ENCODE data around the gene RTP2.
A peak's percentile ranks its signal among the peaks of the same experiment; 100 is the strongest.

Gene RTP2

DNA sequence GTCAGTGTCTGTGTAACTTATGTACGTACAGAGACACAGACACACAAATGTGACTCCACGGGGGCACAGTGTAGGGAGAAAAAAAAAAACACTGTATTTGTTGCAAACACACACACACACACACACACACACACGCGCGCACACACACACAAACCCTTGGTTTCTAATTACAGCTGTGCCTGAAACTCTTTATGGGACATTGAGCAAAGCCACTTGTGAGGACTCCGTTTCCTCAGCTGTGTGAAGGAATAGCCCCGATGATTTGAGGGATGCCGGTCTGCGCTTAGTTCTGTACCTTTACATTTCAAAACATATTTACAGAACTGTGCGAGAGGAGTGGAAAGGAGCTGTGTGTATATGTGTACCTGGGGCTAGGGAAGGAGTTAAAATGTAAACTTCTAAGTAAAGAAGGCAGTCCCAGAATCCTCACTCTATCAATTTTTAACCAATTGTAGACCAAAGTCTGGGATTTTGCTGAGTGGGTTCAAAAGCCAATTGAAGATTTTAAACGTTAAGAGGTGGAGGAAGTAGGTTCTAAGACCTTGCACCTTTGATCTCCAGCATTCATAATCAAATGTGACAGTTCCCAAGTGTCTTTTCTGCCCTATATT, 48.3 kb upstream of the RTP2 start (continued):
- TF ChIP-seq, protein P1, sequence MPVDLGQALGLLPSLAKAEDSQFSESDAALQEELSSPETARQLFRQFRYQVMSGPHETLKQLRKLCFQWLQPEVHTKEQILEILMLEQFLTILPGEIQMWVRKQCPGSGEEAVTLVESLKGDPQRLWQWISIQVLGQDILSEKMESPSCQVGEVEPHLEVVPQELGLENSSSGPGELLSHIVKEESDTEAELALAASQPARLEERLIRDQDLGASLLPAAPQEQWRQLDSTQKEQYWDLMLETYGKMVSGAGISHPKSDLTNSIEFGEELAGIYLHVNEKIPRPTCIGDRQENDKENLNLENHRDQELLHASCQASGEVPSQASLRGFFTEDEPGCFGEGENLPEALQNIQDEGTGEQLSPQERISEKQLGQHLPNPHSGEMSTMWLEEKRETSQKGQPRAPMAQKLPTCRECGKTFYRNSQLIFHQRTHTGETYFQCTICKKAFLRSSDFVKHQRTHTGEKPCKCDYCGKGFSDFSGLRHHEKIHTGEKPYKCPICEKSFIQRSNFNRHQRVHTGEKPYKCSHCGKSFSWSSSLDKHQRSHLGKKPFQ (tag by site-specific recombination; IDR thresholded peaks at IDR 0.05) = no peak
- TF ChIP-seq ZNF747 (tag by site-specific recombination; IDR thresholded peaks at IDR 0.05) = no peak
- TF ChIP-seq, protein P2, sequence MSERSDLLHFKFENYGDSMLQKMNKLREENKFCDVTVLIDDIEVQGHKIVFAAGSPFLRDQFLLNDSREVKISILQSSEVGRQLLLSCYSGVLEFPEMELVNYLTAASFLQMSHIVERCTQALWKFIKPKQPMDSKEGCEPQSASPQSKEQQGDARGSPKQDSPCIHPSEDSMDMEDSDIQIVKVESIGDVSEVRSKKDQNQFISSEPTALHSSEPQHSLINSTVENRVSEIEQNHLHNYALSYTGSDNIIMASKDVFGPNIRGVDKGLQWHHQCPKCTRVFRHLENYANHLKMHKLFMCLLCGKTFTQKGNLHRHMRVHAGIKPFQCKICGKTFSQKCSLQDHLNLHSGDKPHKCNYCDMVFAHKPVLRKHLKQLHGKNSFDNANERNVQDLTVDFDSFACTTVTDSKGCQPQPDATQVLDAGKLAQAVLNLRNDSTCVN (tag by site-specific recombination; optimal IDR thresholded peaks at IDR 0.05) = peak; percentile 35
- no peak for TF ChIP-seq ZNF843 (tag by site-specific recombination; IDR thresholded peaks at IDR 0.05)
- TF ChIP-seq KLF9 (tag by site-specific recombination; IDR thresholded peaks at IDR 0.05; ENCODE audit: low read depth) = no peak; the same call in 1 of the 2 replicates
- no peak for TF ChIP-seq ZNF248 (tag by site-specific recombination; IDR thresholded peaks at IDR 0.05)
- no peak for TF ChIP-seq ZNF48 (tag by site-specific recombination; IDR thresholded peaks at IDR 0.05)
- peak; percentile 23; the same call in 1 of the 2 replicates for TF ChIP-seq ZBTB17 (tag by site-specific recombination; IDR thresholded peaks at IDR 0.05)
- TF ChIP-seq, protein P3, sequence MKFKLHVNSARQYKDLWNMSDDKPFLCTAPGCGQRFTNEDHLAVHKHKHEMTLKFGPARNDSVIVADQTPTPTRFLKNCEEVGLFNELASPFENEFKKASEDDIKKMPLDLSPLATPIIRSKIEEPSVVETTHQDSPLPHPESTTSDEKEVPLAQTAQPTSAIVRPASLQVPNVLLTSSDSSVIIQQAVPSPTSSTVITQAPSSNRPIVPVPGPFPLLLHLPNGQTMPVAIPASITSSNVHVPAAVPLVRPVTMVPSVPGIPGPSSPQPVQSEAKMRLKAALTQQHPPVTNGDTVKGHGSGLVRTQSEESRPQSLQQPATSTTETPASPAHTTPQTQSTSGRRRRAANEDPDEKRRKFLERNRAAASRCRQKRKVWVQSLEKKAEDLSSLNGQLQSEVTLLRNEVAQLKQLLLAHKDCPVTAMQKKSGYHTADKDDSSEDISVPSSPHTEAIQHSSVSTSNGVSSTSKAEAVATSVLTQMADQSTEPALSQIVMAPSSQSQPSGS (tag by site-specific recombination; IDR thresholded peaks at IDR 0.05; ENCODE audit: low read depth) = no peak
- TF ChIP-seq, protein P4, sequence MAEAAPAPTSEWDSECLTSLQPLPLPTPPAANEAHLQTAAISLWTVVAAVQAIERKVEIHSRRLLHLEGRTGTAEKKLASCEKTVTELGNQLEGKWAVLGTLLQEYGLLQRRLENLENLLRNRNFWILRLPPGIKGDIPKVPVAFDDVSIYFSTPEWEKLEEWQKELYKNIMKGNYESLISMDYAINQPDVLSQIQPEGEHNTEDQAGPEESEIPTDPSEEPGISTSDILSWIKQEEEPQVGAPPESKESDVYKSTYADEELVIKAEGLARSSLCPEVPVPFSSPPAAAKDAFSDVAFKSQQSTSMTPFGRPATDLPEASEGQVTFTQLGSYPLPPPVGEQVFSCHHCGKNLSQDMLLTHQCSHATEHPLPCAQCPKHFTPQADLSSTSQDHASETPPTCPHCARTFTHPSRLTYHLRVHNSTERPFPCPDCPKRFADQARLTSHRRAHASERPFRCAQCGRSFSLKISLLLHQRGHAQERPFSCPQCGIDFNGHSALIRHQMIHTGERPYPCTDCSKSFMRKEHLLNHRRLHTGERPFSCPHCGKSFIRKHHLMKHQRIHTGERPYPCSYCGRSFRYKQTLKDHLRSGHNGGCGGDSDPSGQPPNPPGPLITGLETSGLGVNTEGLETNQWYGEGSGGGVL (tag by site-specific recombination; IDR thresholded peaks at IDR 0.05) = peak; percentile 56
- peak; percentile 76 for TF ChIP-seq SP7 (tag by site-specific recombination; IDR thresholded peaks at IDR 0.05)
- peak; percentile 65; the same call in 1 of the 2 replicates for TF ChIP-seq ZFP69B (tag by site-specific recombination; IDR thresholded peaks at IDR 0.05)
- no peak for TF ChIP-seq ZNF530 (tag by site-specific recombination; IDR thresholded peaks at IDR 0.05; ENCODE audit: low read depth)
- TF ChIP-seq, protein P5, sequence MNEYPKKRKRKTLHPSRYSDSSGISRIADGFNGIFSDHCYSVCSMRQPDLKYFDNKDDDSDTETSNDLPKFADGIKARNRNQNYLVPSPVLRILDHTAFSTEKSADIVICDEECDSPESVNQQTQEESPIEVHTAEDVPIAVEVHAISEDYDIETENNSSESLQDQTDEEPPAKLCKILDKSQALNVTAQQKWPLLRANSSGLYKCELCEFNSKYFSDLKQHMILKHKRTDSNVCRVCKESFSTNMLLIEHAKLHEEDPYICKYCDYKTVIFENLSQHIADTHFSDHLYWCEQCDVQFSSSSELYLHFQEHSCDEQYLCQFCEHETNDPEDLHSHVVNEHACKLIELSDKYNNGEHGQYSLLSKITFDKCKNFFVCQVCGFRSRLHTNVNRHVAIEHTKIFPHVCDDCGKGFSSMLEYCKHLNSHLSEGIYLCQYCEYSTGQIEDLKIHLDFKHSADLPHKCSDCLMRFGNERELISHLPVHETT (tag by site-specific recombination; IDR thresholded peaks at IDR 0.05) = peak; percentile 30; the same call in 1 of the 2 replicates
- TF ChIP-seq TRIM28 (IDR thresholded peaks at IDR 0.05; ENCODE audit: borderline replicate concordance, low read length) = peak; percentile 86; the same call in 1 of the 2 replicates
- TF ChIP-seq ZNF658 (tag by site-specific recombination; IDR thresholded peaks at IDR 0.05) = no peak
- TF ChIP-seq, protein P6, sequence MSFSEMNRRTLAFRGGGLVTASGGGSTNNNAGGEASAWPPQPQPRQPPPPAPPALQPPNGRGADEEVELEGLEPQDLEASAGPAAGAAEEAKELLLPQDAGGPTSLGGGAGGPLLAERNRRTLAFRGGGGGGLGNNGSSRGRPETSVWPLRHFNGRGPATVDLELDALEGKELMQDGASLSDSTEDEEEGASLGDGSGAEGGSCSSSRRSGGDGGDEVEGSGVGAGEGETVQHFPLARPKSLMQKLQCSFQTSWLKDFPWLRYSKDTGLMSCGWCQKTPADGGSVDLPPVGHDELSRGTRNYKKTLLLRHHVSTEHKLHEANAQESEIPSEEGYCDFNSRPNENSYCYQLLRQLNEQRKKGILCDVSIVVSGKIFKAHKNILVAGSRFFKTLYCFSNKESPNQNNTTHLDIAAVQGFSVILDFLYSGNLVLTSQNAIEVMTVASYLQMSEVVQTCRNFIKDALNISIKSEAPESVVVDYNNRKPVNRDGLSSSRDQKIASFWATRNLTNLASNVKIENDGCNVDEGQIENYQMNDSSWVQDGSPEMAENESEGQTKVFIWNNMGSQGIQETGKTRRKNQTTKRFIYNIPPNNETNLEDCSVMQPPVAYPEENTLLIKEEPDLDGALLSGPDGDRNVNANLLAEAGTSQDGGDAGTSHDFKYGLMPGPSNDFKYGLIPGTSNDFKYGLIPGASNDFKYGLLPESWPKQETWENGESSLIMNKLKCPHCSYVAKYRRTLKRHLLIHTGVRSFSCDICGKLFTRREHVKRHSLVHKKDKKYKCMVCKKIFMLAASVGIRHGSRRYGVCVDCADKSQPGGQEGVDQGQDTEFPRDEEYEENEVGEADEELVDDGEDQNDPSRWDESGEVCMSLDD (tag by site-specific recombination; IDR thresholded peaks at IDR 0.05) = no peak
- TF ChIP-seq ZNF223 (tag by site-specific recombination; IDR thresholded peaks at IDR 0.05) = no peak
- TF ChIP-seq ZNF16 (tag by site-specific recombination; IDR thresholded peaks at IDR 0.05; ENCODE audit: low read depth) = no peak
- no peak for TF ChIP-seq ZBTB7A (tag by site-specific recombination; IDR thresholded peaks at IDR 0.05; ENCODE audit: low read depth)
- TF ChIP-seq MZF1 (tag by site-specific recombination; IDR thresholded peaks at IDR 0.05; ENCODE audit: borderline replicate concordance) = no peak
- TF ChIP-seq, protein P7, sequence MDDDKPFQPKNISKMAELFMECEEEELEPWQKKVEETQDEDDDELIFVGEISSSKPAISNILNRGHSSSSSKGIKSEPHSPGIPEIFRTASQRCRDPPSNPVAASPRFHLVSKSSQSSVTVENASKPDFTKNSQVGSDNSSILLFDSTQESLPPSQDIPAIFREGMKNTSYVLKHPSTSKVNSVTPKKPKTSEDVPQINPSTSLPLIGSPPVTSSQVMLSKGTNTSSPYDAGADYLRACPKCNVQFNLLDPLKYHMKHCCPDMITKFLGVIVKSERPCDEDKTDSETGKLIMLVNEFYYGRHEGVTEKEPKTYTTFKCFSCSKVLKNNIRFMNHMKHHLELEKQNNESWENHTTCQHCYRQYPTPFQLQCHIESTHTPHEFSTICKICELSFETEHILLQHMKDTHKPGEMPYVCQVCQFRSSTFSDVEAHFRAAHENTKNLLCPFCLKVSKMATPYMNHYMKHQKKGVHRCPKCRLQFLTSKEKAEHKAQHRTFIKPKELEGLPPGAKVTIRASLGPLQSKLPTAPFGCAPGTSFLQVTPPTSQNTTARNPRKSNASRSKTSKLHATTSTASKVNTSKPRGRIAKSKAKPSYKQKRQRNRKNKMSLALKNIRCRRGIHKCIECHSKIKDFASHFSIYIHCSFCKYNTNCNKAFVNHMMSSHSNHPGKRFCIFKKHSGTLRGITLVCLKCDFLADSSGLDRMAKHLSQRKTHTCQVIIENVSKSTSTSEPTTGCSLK (tag by site-specific recombination; IDR thresholded peaks at IDR 0.05) = no peak
- TF ChIP-seq ZNF791 (tag by site-specific recombination; IDR thresholded peaks at IDR 0.05) = no peak
- TF ChIP-seq TCF7L2 (IDR thresholded peaks at IDR 0.05; ENCODE audit: borderline replicate concordance, low read depth, low read length) = no peak
- TF ChIP-seq, protein P8, sequence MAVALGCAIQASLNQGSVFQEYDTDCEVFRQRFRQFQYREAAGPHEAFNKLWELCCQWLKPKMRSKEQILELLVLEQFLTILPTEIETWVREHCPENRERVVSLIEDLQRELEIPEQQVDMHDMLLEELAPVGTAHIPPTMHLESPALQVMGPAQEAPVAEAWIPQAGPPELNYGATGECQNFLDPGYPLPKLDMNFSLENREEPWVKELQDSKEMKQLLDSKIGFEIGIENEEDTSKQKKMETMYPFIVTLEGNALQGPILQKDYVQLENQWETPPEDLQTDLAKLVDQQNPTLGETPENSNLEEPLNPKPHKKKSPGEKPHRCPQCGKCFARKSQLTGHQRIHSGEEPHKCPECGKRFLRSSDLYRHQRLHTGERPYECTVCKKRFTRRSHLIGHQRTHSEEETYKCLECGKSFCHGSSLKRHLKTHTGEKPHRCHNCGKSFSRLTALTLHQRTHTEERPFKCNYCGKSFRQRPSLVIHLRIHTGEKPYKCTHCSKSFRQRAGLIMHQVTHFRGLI (tag by site-specific recombination; IDR thresholded peaks at IDR 0.05) = no peak
